Activated CD8-positive, alpha-beta memory T cell treated with anti-CD3 and anti-CD28 coated beads for 4 hours (primary cell): ENCODE measurements around the gene KXD1.

Source experiments
- DNase-seq, 2 donors: peaks; one replicate each; pipeline ENCODE4 v3.0.0-alpha.2; 2020; ENCODE audit warnings: low read depth in 2 of 2

The KXD1 gene

DNA sequence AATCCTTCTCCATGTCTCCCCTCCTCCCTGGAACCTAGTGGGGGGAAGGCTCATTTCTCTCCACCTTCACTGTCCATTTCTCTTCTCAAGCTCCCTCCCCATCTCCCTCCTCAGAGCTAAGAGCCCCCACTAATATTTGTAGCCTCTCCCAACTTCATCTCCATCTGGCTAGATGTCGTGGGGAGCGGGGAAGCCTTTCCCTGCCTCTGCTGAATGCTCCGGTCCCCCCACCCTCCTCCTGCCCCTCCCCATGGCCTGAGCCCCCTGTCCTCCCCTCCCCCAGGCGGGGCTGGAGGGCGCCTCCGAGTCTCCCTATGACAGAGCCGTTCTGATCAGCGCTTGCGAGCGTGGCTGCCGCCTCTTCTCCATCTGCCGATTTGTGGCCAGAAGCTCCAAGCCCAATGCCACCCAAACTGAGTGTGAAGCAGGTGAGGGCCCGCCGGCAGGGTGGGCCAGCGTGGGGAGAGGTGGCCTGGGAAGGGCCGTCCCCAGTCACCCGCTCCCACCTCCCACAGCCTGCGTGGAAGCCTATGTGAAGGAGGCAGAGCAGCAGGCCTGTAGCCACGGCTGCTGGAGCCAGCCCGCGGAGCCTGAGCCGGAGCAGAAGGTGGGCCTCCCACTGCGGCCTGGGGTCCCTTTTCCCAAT is 56.0 kb downstream of the KXD1 start:
- DNase-seq, result no peak

DNA sequence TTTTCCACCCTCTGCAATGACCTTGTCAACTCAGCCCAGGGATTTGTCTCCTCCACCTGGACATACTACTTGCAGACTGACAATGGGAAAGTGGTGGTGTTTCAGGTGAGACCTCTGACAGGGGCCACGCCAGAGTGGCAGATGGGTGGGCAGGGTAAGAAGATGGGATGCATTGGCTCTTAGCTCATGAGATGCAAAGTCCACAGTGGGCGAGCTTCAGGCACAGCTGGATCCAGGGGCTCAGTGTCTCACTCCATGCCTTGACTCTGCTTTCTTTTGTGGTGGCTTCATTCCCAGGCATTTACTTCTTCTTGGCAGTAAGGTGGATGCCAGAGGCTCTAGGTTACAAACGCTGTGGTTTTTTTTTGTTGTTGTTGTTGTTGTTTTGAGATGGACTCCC is 58.4 kb downstream of the KXD1 start:
- DNase-seq, result no peak

DNA sequence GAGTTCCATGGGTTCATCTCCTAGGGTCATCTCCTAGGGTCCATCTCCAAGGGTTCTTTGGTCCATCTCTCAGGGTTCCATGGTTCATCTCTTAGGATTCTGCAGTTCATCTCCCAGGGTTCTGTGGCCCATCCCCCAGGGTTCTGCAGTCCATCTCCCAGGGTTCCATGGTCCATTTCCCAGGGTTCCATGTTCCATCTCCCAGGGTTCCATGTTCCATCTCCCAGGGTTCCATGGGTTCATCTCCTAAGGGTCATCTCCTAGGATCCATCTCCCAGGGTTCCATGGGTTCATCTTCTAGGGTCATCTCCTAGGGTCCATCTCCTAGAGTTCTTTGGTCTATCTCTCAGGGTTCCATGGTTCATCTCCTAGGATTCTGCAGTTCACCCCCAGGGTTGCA is 59.9 kb downstream of the KXD1 start:
- DNase-seq, result no peak

DNA sequence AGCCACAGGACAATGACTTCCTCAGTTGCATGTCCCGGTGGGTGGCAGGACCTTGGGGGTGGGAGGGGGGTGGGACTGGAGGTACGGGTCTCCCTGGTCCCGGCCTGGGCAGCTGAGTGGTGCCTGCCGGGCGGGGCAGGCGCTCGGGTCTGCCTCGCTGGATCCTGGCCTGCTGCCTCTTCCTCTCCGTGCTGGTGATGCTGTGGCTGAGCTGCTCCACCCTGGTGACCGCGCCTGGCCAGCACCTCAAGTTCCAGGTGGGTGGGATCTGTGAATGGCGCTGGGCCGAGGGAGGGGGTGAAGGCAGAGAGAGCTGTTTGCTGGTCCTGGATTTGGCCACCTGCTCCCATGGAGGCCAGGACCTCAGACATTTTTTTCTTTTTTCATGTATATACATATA is 60.6 kb downstream of the KXD1 start:
- no peak for DNase-seq
